Neural cell (in vitro differentiated cells): Measurements from ENCODE around the gene ARHGEF10L. TPM values are rescaled to one million over a fixed set of nuclear protein-coding genes. Genes with fewer than 3 reads are reported as not detected.

ENCODE experiments used
- H2AFZ ChIP-seq: fragments of 200-600, 300-800 bp; sonication (generic), shearing (Covaris generic); 2 replicates; pipeline ENCODE4 v1.6.0; 2014; ENCODE audit warnings: low read depth, mild to moderate bottlenecking, antibody characterized with exemption, low read length, moderate library complexity
- H3F3A ChIP-seq: fragments of 200-600 bp; shearing (Covaris generic); 2 replicates; pipeline ENCODE4 v1.6.1; 2016; ENCODE audit warnings: mild to moderate bottlenecking, moderate library complexity, mixed read lengths, antibody characterized with exemption, low read length; ENCODE audit not compliant: insufficient read depth, poor library complexity, severe bottlenecking
- H3K27ac ChIP-seq: fragments of 200-600, 300-800 bp; sonication (generic), shearing (Covaris generic); 2 replicates; pipeline ENCODE4 v1.5.1; 2014; ENCODE audit warnings: mild to moderate bottlenecking, low read length, moderate library complexity
- H3K27me3 ChIP-seq: fragments of 300-800, 200-600 bp; sonication (generic), shearing (Covaris generic); 2 replicates; pipeline ENCODE4 v1.6.0; 2014; ENCODE audit warnings: mild to moderate bottlenecking, low read depth, low read length, moderate library complexity; ENCODE audit not compliant: insufficient read depth
- H3K36me3 ChIP-seq: fragments of 300-800, 200-600 bp; sonication (generic), shearing (Covaris generic); 2 replicates; pipeline ENCODE4 v1.5.1; 2014; ENCODE audit warnings: mild to moderate bottlenecking, antibody characterized with exemption, low read length, moderate library complexity; ENCODE audit not compliant: insufficient read depth
- H3K4me2 ChIP-seq: fragments of 300-800, 200-600 bp; sonication (generic), shearing (Covaris generic); 2 replicates; pipeline ENCODE4 v1.6.0; 2014; ENCODE audit warnings: mild to moderate bottlenecking, low read length
- H3K4me3 ChIP-seq: fragments of 300-800, 200-600 bp; sonication (generic), shearing (Covaris generic); 2 replicates; pipeline ENCODE4 v1.5.1; 2014; ENCODE audit warnings: mild to moderate bottlenecking, low read length, moderate library complexity
- H3K79me2 ChIP-seq: fragments of 200-600 bp; shearing (Covaris generic); replicated peaks from 2 replicates; pipeline ENCODE4 v1.6.0; 2014; ENCODE audit warnings: mild to moderate bottlenecking, low read length, moderate library complexity; ENCODE audit not compliant: insufficient read depth
- H3K9ac ChIP-seq: fragments of 300-800, 200-600 bp; sonication (generic), shearing (Covaris generic); 2 replicates; pipeline ENCODE4 v1.6.1; 2016; ENCODE audit warnings: mild to moderate bottlenecking, low read length, mixed read lengths
- H3K9me2 ChIP-seq: fragments of 200-600 bp; shearing (Covaris generic); 2 replicates; pipeline ENCODE4 v1.6.1; 2016; ENCODE audit warnings: mild to moderate bottlenecking, low read length, mixed read lengths; ENCODE audit not compliant: insufficient read depth
- H3K9me3 ChIP-seq: fragments of 200-600, 300-800 bp; sonication (generic), shearing (Covaris generic); 2 replicates; pipeline ENCODE4 v1.6.1; 2016; ENCODE audit warnings: mild to moderate bottlenecking, mixed run types, low read length, moderate library complexity, mixed read lengths
- H4K20me1 ChIP-seq: fragments of 200-600 bp; shearing (Covaris generic); 2 replicates; pipeline ENCODE4 v1.6.1; 2016; ENCODE audit warnings: mild to moderate bottlenecking, mixed run types; ENCODE audit not compliant: insufficient read depth
- EP300 ChIP-seq: fragments of 450-650 bp; conservative IDR thresholded peaks from 2 replicates; pipeline ENCODE4 v1.6.1; 2014; ENCODE audit warnings: antibody characterized with exemption, mild to moderate bottlenecking, moderate library complexity; ENCODE audit not compliant: poor library complexity, severe bottlenecking
- EZH2 ChIP-seq: fragments of 200-600, 300-800 bp; shearing (Covaris generic), sonication (generic); IDR thresholded peaks from 2 replicates; pipeline ENCODE4 v1.6.1; 2014; ENCODE audit warnings: antibody characterized with exemption, low read length, borderline replicate concordance, mild to moderate bottlenecking; ENCODE audit not compliant: insufficient read depth, poor library complexity, severe bottlenecking
- MXI1 ChIP-seq: fragments of 450-650 bp; conservative IDR thresholded peaks from 2 replicates; pipeline ENCODE4 v1.6.1; 2014; ENCODE audit warnings: antibody characterized with exemption, mild to moderate bottlenecking; ENCODE audit not compliant: poor library complexity, severe bottlenecking
- POLR2AphosphoS5 ChIP-seq: IDR thresholded peaks from 2 replicates; pipeline ENCODE4 v1.6.1; 2012
- RAD21 ChIP-seq: fragments of 450-650 bp; conservative IDR thresholded peaks from 2 replicates; pipeline ENCODE4 v1.6.1; 2014; ENCODE audit warnings: antibody characterized with exemption, mild to moderate bottlenecking, moderate library complexity
- SMC3 ChIP-seq: fragments of 450-650 bp; conservative IDR thresholded peaks from 2 replicates; pipeline ENCODE4 v1.6.1; 2014; ENCODE audit warnings: antibody characterized with exemption, mild to moderate bottlenecking, moderate library complexity; ENCODE audit not compliant: poor library complexity
- TAF1 ChIP-seq: IDR thresholded peaks from 2 replicates; pipeline ENCODE4 v1.6.1; 2012; ENCODE audit warnings: low read depth
- polyA plus RNA-seq: library from polyadenylated mRNA; depleted of rRNA; stranded (reverse); fragments of >200 nt; gene quantifications from 2 replicates; pipeline ENCODE4 v1.2.3, GENCODE V29; 2014
- TF ChIP-seq, protein P1 (sequence below): fragments of 450-650 bp; IDR thresholded peaks from 2 replicates; pipeline ENCODE4 v1.5.1; 2014; ENCODE audit warnings: antibody characterized with exemption, mild to moderate bottlenecking, moderate library complexity; ENCODE audit not compliant: poor library complexity, severe bottlenecking
- TF ChIP-seq, protein P2 (sequence below): IDR thresholded peaks from 2 replicates; pipeline ENCODE4 v1.6.1; 2012; ENCODE audit warnings: borderline replicate concordance

The ARHGEF10L gene
- polyA plus RNA-seq, 1 donor from 2014 or later = 123 TPM

DNA sequence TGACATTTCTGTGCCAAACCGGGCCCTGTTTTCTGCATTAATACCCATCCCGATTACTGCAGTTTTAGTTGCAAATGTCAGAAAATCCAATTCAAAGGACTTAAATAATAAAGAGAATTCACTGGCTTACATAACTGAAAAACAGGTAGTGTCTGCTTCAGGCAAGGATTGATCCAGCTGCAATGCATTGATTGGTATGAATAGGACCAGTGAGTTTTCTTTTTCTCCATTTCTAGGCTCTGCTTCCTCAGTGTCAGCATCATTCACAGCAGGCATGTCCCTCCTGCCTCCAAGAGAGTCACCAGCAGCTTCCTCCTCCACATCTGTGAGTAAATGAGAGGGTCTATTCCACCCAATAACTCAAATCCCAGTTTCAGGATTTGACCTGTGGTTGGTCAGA is 181.9 kb downstream of the ARHGEF10L start:
- no peaks in the 10 kb centered on the region for H3K79me2 ChIP-seq
- H3F3A ChIP-seq = no peaks in the 10 kb centered on the region
- no peaks in the 10 kb centered on the region for H3K9me3 ChIP-seq
- H4K20me1 ChIP-seq = no peaks in the 10 kb centered on the region
- H3K9ac ChIP-seq = no peak overlapping the region
- no peak for TF ChIP-seq TAF1
- TF ChIP-seq, protein P1, sequence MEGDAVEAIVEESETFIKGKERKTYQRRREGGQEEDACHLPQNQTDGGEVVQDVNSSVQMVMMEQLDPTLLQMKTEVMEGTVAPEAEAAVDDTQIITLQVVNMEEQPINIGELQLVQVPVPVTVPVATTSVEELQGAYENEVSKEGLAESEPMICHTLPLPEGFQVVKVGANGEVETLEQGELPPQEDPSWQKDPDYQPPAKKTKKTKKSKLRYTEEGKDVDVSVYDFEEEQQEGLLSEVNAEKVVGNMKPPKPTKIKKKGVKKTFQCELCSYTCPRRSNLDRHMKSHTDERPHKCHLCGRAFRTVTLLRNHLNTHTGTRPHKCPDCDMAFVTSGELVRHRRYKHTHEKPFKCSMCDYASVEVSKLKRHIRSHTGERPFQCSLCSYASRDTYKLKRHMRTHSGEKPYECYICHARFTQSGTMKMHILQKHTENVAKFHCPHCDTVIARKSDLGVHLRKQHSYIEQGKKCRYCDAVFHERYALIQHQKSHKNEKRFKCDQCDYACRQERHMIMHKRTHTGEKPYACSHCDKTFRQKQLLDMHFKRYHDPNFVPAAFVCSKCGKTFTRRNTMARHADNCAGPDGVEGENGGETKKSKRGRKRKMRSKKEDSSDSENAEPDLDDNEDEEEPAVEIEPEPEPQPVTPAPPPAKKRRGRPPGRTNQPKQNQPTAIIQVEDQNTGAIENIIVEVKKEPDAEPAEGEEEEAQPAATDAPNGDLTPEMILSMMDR = no peak
- TF ChIP-seq MXI1 = no peak
- no peak for TF ChIP-seq POLR2AphosphoS5
- TF ChIP-seq SMC3 = no peak
- TF ChIP-seq EP300 = no peak
- TF ChIP-seq RAD21 = no peak
- TF ChIP-seq, protein P2, sequence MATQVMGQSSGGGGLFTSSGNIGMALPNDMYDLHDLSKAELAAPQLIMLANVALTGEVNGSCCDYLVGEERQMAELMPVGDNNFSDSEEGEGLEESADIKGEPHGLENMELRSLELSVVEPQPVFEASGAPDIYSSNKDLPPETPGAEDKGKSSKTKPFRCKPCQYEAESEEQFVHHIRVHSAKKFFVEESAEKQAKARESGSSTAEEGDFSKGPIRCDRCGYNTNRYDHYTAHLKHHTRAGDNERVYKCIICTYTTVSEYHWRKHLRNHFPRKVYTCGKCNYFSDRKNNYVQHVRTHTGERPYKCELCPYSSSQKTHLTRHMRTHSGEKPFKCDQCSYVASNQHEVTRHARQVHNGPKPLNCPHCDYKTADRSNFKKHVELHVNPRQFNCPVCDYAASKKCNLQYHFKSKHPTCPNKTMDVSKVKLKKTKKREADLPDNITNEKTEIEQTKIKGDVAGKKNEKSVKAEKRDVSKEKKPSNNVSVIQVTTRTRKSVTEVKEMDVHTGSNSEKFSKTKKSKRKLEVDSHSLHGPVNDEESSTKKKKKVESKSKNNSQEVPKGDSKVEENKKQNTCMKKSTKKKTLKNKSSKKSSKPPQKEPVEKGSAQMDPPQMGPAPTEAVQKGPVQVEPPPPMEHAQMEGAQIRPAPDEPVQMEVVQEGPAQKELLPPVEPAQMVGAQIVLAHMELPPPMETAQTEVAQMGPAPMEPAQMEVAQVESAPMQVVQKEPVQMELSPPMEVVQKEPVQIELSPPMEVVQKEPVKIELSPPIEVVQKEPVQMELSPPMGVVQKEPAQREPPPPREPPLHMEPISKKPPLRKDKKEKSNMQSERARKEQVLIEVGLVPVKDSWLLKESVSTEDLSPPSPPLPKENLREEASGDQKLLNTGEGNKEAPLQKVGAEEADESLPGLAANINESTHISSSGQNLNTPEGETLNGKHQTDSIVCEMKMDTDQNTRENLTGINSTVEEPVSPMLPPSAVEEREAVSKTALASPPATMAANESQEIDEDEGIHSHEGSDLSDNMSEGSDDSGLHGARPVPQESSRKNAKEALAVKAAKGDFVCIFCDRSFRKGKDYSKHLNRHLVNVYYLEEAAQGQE = no peak
- no peak for TF ChIP-seq EZH2
- no peak overlapping the region for H3K4me2 ChIP-seq
- no peaks in the 10 kb centered on the region for H3K27me3 ChIP-seq
- no peaks in the 10 kb centered on the region for H3K9me2 ChIP-seq
- no peak overlapping the region for H3K4me3 ChIP-seq
- no peak overlapping the region for H2AFZ ChIP-seq
- no peaks in the 10 kb centered on the region for H3K36me3 ChIP-seq
- no peak overlapping the region for H3K27ac ChIP-seq

DNA sequence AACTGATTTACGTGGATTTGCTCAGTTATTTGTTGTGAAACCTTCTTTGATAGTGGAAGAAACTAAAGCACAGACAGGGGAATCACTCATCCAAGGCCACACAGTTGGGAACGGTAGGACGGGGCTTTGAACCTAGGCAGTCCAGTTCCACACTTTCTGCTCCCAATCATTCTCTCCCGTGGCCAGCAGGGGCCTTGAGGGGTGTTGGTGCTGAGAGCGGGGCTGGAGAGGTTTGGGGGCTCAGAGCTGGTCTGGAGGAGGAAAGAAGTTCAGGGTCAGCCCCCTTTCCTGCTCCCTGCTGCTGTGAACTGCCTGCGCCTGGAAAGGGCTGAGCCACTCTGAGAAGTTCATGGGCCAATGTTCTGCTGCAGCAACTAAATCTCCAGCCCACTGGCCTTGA is 184.2 kb downstream of the ARHGEF10L start:
- Histone ChIP-seq H3F3A (no peaks in the 10 kb centered on the region), H3K4me3 (no peak overlapping the region), H2AFZ (no peak overlapping the region), H3K9ac (no peak overlapping the region), H3K27me3 (no peaks in the 10 kb centered on the region), H3K9me2 (no peaks in the 10 kb centered on the region), H3K4me2 (no peak overlapping the region), H3K36me3 (no peaks in the 10 kb centered on the region), H3K9me3 (no peaks in the 10 kb centered on the region), H3K79me2 (no peaks in the 10 kb centered on the region), H4K20me1 (no peaks in the 10 kb centered on the region), H3K27ac (no peak overlapping the region)
- TF ChIP-seq, protein P1 = no peak
- TF ChIP-seq RAD21 = no peak
- no peak for TF ChIP-seq SMC3
- TF ChIP-seq POLR2AphosphoS5 = no peak
- no peak for TF ChIP-seq EZH2
- TF ChIP-seq MXI1 = no peak
- TF ChIP-seq, protein P2 = no peak
- TF ChIP-seq EP300 = no peak
